ENCODE data around the gene GJD3. TPM values are rescaled to one million over a fixed set of nuclear protein-coding genes. Genes with fewer than 3 reads are reported as not detected.
A peak's percentile ranks its signal among the peaks of the same experiment; 100 is the strongest.

The GJD3 gene
- total RNA-seq, 2 donors from 2014 or later: 0.82 to 5.3 TPM

DNA sequence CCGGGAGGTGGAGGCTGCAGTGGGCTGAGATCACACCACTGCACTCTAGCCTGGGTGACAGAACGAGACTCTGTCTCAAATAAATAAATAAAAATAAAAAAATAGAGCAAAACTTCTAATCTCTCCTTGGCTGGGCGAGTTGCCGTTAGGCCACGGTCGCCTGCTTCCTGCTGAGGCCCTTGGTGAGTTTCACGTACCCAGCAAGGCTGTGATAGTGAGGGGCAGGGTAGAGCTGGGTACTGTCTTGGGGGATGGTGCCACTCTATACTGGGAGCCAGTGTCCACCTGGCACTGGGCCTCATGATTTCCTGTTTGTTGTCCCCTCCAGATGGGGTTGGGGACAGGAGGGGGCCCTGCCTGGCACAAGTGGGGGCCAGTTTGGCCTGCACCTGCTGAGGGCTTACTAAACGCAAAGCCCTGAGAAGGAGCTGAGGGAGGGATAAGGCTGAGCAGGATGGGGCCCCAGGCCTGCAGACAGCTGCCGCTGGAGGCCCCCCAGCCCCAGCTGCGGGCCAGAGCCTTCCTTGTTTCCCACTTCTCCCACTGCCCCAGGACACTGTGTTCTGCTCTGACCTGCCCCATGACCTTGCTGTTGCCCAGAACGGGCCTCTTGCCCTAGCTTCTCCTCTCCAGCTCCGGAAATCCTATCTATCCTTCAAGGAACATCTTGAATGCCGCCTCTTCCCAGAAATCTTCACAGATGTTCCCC, 25.4 kb downstream of the GJD3 start:
- peaks cover 8% of the 10 kb centered on the region for H3K4me1 ChIP-seq (replicated peaks)
- H3K27me3 ChIP-seq (replicated peaks; ENCODE audit: insufficient read depth): no peaks in the 10 kb centered on the region
- no peaks in the 10 kb centered on the region for H3K9me3 ChIP-seq
- no peak for DNase-seq (ENCODE audit: low spot score)
- intact Hi-C loops (cut with DNase I): no loop called here
- 65% methylated on average over 13 of the region's 13 CpGs for WGBS
- H3K36me3 ChIP-seq: no peaks in the 10 kb centered on the region
- no peak overlapping the region for H3K4me3 ChIP-seq
- TF ChIP-seq POLR2A (IDR thresholded peaks at IDR 0.05) (no peak), POLR2AphosphoS5 (IDR thresholded peaks at IDR 0.05) (no peak)
- TF ChIP-seq, protein P1, sequence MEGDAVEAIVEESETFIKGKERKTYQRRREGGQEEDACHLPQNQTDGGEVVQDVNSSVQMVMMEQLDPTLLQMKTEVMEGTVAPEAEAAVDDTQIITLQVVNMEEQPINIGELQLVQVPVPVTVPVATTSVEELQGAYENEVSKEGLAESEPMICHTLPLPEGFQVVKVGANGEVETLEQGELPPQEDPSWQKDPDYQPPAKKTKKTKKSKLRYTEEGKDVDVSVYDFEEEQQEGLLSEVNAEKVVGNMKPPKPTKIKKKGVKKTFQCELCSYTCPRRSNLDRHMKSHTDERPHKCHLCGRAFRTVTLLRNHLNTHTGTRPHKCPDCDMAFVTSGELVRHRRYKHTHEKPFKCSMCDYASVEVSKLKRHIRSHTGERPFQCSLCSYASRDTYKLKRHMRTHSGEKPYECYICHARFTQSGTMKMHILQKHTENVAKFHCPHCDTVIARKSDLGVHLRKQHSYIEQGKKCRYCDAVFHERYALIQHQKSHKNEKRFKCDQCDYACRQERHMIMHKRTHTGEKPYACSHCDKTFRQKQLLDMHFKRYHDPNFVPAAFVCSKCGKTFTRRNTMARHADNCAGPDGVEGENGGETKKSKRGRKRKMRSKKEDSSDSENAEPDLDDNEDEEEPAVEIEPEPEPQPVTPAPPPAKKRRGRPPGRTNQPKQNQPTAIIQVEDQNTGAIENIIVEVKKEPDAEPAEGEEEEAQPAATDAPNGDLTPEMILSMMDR (IDR thresholded peaks at IDR 0.05): no peak
- peak overlapping the region in 1 of 2 donors; percentile 44 for H3K27ac ChIP-seq

DNA sequence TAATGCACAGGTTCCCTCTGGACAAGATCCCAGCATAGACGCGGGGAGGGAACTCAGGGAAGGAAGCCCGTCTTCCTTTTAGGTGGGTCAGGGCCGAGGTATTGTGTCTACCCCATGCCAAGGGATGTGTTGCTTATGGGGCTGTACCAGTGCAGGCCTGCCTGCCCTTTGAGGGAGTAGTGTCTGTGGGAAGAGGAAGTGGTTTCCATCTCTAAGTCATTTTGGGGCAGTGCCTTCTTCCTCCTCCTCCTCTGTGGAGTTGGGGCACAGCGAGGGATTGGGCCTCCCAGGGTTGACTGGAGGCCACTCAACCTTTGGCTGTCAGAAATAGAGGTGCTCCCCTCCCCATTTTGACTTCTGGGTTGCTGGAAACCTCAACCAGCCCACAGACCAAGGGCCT, 26.5 kb downstream of the GJD3 start:
- Histone ChIP-seq H3K36me3 (no peaks in the 10 kb centered on the region), H3K27me3 (replicated peaks; ENCODE audit: insufficient read depth) (no peaks in the 10 kb centered on the region), H3K4me3 (no peak overlapping the region), H3K27ac (no peak overlapping the region), H3K4me1 (replicated peaks) (peaks cover 8% of the 10 kb centered on the region), H3K9me3 (no peaks in the 10 kb centered on the region)
- intact Hi-C loops (cut with DNase I): no loop called here
- no peak for DNase-seq (ENCODE audit: low spot score)
- WGBS: 73% methylated on average over 5 of the region's 5 CpGs
- TF ChIP-seq POLR2AphosphoS5 (IDR thresholded peaks at IDR 0.05) (no peak), POLR2A (IDR thresholded peaks at IDR 0.05) (no peak)

DNA sequence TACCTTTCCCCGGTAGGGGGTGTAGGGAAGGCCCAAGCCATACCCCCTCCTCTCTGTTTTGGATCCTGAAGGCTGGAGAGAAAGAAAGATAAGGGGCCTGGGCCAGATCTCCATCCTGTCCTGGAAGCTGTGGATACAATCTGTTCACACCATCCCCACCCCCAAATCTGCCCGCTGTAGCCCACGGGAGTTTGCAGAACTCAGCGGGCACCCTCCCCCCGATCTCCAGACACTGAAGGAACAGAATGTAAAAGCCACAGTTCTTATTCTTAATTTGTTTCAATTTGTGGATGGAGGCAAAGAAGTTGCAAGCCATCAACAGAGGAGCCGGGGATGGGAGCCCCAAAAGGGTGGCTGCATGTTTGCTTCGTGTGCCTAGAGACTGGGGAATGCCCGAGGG, 27.2 kb downstream of the GJD3 start:
- Histone ChIP-seq H3K36me3 (no peaks in the 10 kb centered on the region), H3K4me1 (replicated peaks) (peaks cover 15% of the 10 kb centered on the region), H3K9me3 (no peaks in the 10 kb centered on the region), H3K27ac (no peak overlapping the region), H3K4me3 (no peak overlapping the region), H3K27me3 (replicated peaks; ENCODE audit: insufficient read depth) (no peaks in the 10 kb centered on the region)
- 68% methylated on average over 8 of the region's 8 CpGs for WGBS
- intact Hi-C loops (cut with DNase I): no loop called here
- TF ChIP-seq POLR2AphosphoS5 (IDR thresholded peaks at IDR 0.05) (no peak), POLR2A (IDR thresholded peaks at IDR 0.05) (no peak)
- TF ChIP-seq, protein P1 (IDR thresholded peaks at IDR 0.05): no peak
- no peak for DNase-seq (ENCODE audit: low spot score)

DNA sequence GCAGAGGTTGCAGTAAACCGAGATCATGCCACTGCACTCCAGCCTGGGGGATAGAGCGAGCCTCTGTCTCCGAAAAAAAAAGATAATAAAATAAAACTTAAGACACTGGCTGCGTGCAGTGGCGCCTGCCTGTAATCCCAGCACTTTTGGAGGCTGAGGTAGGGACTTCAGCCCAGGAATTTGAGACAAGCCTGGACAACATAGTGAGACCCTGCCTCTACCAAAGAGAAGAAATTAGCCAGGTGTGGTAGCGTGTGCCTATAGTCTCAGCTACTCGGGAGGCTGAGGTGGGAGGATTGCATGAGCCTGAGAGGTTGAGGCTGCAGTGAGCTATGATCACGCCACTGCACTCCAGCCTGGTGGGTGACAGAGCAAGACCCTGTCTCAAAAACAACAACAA, 28.9 kb downstream of the GJD3 start:
- Histone ChIP-seq H3K9me3 (no peaks in the 10 kb centered on the region), H3K27ac (peak overlapping the region in 1 of 2 donors; percentile 30)
- 71% methylated on average over 8 of the region's 8 CpGs for WGBS

DNA sequence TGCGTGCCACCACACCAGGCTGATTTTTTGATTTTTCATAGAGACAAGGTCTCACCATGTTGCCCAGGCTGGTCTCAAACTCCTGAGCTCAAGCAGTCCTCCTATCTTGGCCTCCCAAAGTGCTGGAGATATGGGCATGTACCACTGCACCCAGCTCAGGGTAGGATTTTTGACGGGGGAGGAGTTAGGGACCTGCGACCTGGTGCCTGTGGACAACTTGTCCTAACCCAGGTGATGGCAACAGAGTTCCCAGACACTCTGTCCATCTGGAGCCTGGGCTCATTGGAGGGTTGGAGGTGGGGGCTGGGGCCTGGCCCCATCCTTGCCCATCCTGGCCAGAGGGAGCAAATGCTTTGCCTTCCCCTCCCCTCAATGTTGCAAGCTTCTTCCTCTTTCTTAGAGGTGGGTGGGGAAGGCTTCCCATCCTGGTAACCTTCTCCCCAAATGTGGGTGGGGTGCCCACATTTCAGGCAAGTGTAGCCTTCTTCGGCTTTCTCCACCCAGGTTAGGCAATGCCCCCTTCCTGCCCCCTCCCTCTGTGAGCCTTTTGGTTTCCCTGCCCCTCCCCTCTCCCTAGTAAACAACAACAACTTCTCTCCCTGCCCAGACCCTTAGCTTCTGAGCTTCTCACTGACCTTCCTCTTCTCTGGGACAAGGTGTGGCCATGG, 30.6 kb downstream of the GJD3 start:
- H3K4me1 ChIP-seq (replicated peaks): peaks cover 32% of the 10 kb centered on the region

More for the DNA sequence above, 28.9 kb downstream of the GJD3 start:
- Histone ChIP-seq H3K4me3 (no peak overlapping the region), H3K27me3 (replicated peaks; ENCODE audit: insufficient read depth) (no peaks in the 10 kb centered on the region), H3K36me3 (no peaks in the 10 kb centered on the region), H3K4me1 (replicated peaks) (peaks cover 28% of the 10 kb centered on the region)
- intact Hi-C loops (cut with DNase I): no loop called here
- no peak for DNase-seq (ENCODE audit: low spot score)
- TF ChIP-seq POLR2AphosphoS5 (IDR thresholded peaks at IDR 0.05) (no peak), POLR2A (IDR thresholded peaks at IDR 0.05) (no peak)
- TF ChIP-seq, protein P1 (IDR thresholded peaks at IDR 0.05): no peak

More for the DNA sequence above, 30.6 kb downstream of the GJD3 start:
- no peak for DNase-seq (ENCODE audit: low spot score)
- TF ChIP-seq, protein P1 (IDR thresholded peaks at IDR 0.05): no peak
- TF ChIP-seq POLR2AphosphoS5 (IDR thresholded peaks at IDR 0.05) (no peak), POLR2A (IDR thresholded peaks at IDR 0.05) (no peak)
- intact Hi-C loops (cut with DNase I): no loop called here
- Histone ChIP-seq H3K9me3 (no peaks in the 10 kb centered on the region), H3K4me3 (no peak overlapping the region), H3K27ac (no peak overlapping the region), H3K27me3 (replicated peaks; ENCODE audit: insufficient read depth) (no peaks in the 10 kb centered on the region), H3K36me3 (no peaks in the 10 kb centered on the region)
- WGBS: 89% methylated on average over 4 of the region's 4 CpGs

Data from prostate gland (tissue), 2 donors.